H1 (cell line): ENCODE results near the gene VEGFD. TPM values are rescaled to one million over a fixed set of nuclear protein-coding genes. Genes with fewer than 3 reads are reported as not detected.

ENCODE experiments used
- RFX5 ChIP-seq: IDR thresholded peaks from 2 replicates; pipeline ENCODE4 v1.6.1; 2011; ENCODE audit warnings: low read depth, low read length, improper control_type of control experiment, borderline replicate concordance
- SIRT6 ChIP-seq: IDR thresholded peaks from one replicate; pipeline ENCODE4 v1.7.1; 2012; ENCODE audit warnings: low read length, inconsistent platforms
- polyA plus RNA-seq, 7 experiments: library from polyadenylated mRNA; depleted of rRNA in 3 of 7; stranded (reverse) in 5 of 7; unstranded in 2 of 7; fragments of >200 nt in 5 of 7; fragments of 200-250 nt in 2 of 7; gene quantifications; 1 replicate in 5 of 7; 2 replicates in 1 of 7; 4 replicates in 1 of 7; pipeline versions ENCODE4 v1.2.1 to v1.2.3, GENCODE V29; 2011 to 2013; ENCODE audit warnings: missing spikeins in 2 of 7, mixed read lengths in 2 of 7
- total RNA-seq: library from RNA; stranded (reverse); fragmentation: NEBNext Ultra II Directional; extraction: Animal tissue kit (Norgen Biotek cat#: 25700); gene quantifications from 2 replicates; pipeline ENCODE4 v1.2.1, GENCODE V29; 2021

The VEGFD gene
- total and polyA plus RNA-seq, 2 of the 8 experiments (the other 6 are each of a cell fraction or from before 2014, with no cell fraction given), result 0.06 TPM; not detected in 1

DNA sequence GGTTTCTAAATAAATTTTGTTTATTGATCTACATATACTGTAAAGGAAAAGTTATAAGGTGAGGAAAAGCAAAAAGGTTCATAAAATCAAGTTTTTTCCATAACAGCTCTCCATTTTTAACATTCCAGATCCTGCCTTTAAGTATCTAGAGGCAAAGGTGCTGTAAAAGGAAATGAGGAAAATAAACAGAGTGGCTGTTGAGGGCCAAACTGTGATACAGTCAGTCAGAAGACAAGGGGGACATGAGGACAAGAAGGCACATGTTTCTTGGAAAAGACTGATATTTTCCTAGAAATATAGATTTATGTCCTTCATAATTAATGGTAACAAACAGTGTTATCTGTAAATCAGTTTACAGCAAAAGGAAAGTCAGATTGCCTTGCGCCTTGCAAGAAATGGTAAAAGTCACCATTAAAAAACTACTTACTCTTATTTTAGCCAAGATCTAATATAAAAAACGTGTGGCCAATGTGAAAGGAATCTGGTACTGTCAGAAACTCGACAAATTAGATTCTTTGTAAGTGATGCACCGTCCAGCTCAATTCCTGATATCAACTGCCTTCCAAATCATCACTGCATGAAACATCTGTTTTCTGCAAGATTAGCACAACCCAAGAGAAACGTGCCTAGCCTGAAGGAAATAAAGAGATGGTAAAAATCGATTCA lies 34.0 kb upstream of the VEGFD start (continued):
- TF ChIP-seq SIRT6 (no peak), RFX5 (no peak)
- TF ChIP-seq, all 59 proteins: peak for 0
